RKO (cell line): ENCODE results near the gene PLD3.

Source experiments
- DNase-seq: peaks from one replicate; pipeline ENCODE4 v3.0.0-alpha.2; 2016; ENCODE audit warnings: low spot score

Gene PLD3

GRCh38 chr19:40414542-40415535 lies 66.3 kb downstream of the PLD3 start:
- no peak for DNase-seq

- DNase-seq: no peak
Measured at GRCh38 chr19:40415768-40416167, 67.3 kb downstream of the PLD3 start.

- no peak for DNase-seq
Measured at GRCh38 chr19:40416918-40417642, 68.6 kb downstream of the PLD3 start.

GRCh38 chr19:40417643-40417981 lies 69.1 kb downstream of the PLD3 start:
- DNase-seq: no peak

GRCh38 chr19:40418040-40418439 lies 69.5 kb downstream of the PLD3 start:
- DNase-seq: no peak

GRCh38 chr19:40419066-40419612 lies 70.6 kb downstream of the PLD3 start:
- DNase-seq: no peak

- no peak for DNase-seq
Measured at GRCh38 chr19:40419780-40420179, 71.3 kb downstream of the PLD3 start.

- DNase-seq: no peak
Measured at GRCh38 chr19:40420451-40420765, 71.9 kb downstream of the PLD3 start.

GRCh38 chr19:40420766-40421765 lies 72.6 kb downstream of the PLD3 start:
- DNase-seq: peak; percentile 94

GRCh38 chr19:40421993-40422747 lies 73.7 kb downstream of the PLD3 start:
- DNase-seq: no peak

GRCh38 chr19:40422748-40423566 lies 74.5 kb downstream of the PLD3 start:
- no peak for DNase-seq

- DNase-seq: no peak
Measured at GRCh38 chr19:40423938-40424337, 75.4 kb downstream of the PLD3 start.

GRCh38 chr19:40424637-40425449 lies 76.3 kb downstream of the PLD3 start:
- DNase-seq: peak; percentile 72

- DNase-seq: peak; percentile 99
Measured at GRCh38 chr19:40425450-40426287, 77.2 kb downstream of the PLD3 start, which contains the start of gene SERTAD1. SERTAD1 (minus strand) TSS chr19:40425992; CDS start chr19:40423546, 2,446 bp downstream.
